Astrocyte of the spinal cord (primary cell): ENCODE data around the gene CEBPE.

Experiments used
- DNase-seq: peaks from one replicate; pipeline ENCODE4 v3.0.0; 2011; ENCODE audit warnings: low read depth, low spot score
- H3K4me3 ChIP-seq: 2 replicates; pipeline ENCODE4 v1.5.1; 2011; ENCODE audit warnings: low read depth, mild to moderate bottlenecking, low read length, moderate library complexity
- CTCF ChIP-seq: IDR thresholded peaks from 2 replicates; pipeline ENCODE4 v1.5.1; 2012; ENCODE audit warnings: low read depth, mild to moderate bottlenecking, low read length, inconsistent platforms
- in situ Hi-C: cut with HindIII; loops from 2 replicates; pipeline ENCODE4 v1.10.0; 2017; ENCODE audit warnings: low sequenced_read_pairs

Gene CEBPE

GRCh38 chr14:23125011-23125410 lies 6.0 kb upstream of the CEBPE start:
- in situ Hi-C loops: no loop called here
- no peak for DNase-seq
- no peak for TF ChIP-seq CTCF
- H3K4me3 ChIP-seq: no peak overlapping the region

- no peak for DNase-seq
- H3K4me3 ChIP-seq: no peak overlapping the region
- in situ Hi-C loops: no loop called here
- TF ChIP-seq CTCF: no peak
These were observed 5.4 kb upstream of the CEBPE start for GRCh38 chr14:23124337-23124954.

GRCh38 chr14:23123419-23123818 lies 4.4 kb upstream of the CEBPE start:
- no peak for DNase-seq
- no peak for TF ChIP-seq CTCF
- in situ Hi-C loops: no loop called here
- H3K4me3 ChIP-seq: no peak overlapping the region

GRCh38 chr14:23122086-23122485 lies 3.0 kb upstream of the CEBPE start:
- no peak for DNase-seq
- in situ Hi-C loops: no loop called here
- no peak overlapping the region for H3K4me3 ChIP-seq
- TF ChIP-seq CTCF: no peak

GRCh38 chr14:23121361-23121771 lies 2.3 kb upstream of the CEBPE start:
- in situ Hi-C loops: no loop called here
- DNase-seq: peak; percentile 72
- no peak for TF ChIP-seq CTCF
- no peak overlapping the region for H3K4me3 ChIP-seq

- peak; percentile 100 for TF ChIP-seq CTCF
- peak; percentile 86 for DNase-seq
- in situ Hi-C loops: no loop called here
- no peak overlapping the region for H3K4me3 ChIP-seq
These were observed 1.6 kb upstream of the CEBPE start for GRCh38 chr14:23120541-23121251.
